IMR-90 (cell line): ENCODE data around the gene ITPR2. TPM values are rescaled to one million over a fixed set of nuclear protein-coding genes. Genes with fewer than 3 reads are reported as not detected.

Experiments used
- ATAC-seq: fragments of 200-7000 bp; cut with Tn5 transposase; 2 replicates; pipeline ENCODE4 v1.9.1; 2020; ENCODE audit warnings: low read depth, mild to moderate bottlenecking, moderate library complexity
- BruUV-seq: library from RNA; stranded (reverse); fragments of 400-500 nt; replicated peaks from 2 replicates; lab custom pipeline; 2021; lab: Mats Ljungman, UMichigan
- CTCF ChIA-PET: fragments of 300-600 bp; formaldehyde crosslinking; extraction: SDS; loops from one replicate; lab custom pipeline; 2021; ENCODE audit warnings: antibody characterized with exemption; lab: Yijun Ruan, JAX
- POLR2A ChIA-PET: fragments of 300-600 bp; sonication (Branson Sonifier 250); formaldehyde crosslinking; loops from one replicate; lab custom pipeline; 2022; ENCODE audit warnings: antibody characterized with exemption; ENCODE audit not compliant: unreplicated experiment; lab: Charles Lee
- DNase-seq: peaks from one replicate; pipeline ENCODE4 v3.0.0; 2013
- H2AFZ ChIP-seq: replicated peaks from 2 replicates; pipeline ENCODE3; 2013; ENCODE audit warnings: low read length, mild to moderate bottlenecking; ENCODE audit not compliant: poor library complexity
- H2AK5ac ChIP-seq: 2 replicates; pipeline ENCODE4 v1.6.1; 2013; ENCODE audit warnings: low read depth, low read length, inconsistent platforms
- H2AK9ac ChIP-seq: replicated peaks from 2 replicates; pipeline ENCODE3; 2013; ENCODE audit warnings: mild to moderate bottlenecking, low read depth, low read length, moderate library complexity; ENCODE audit not compliant: poor library complexity
- H2BK120ac ChIP-seq: 2 replicates; pipeline ENCODE4 v1.6.1; 2013; ENCODE audit warnings: low read depth, low read length, inconsistent platforms
- H2BK15ac ChIP-seq: 3 replicates; pipeline ENCODE4 v1.6.1; 2013; ENCODE audit warnings: low read depth, low read length, inconsistent platforms
- H2BK20ac ChIP-seq: 2 replicates; pipeline ENCODE4 v1.6.1; 2013; ENCODE audit warnings: low read depth, mild to moderate bottlenecking, inconsistent platforms, low read length, moderate library complexity
- H2BK5ac ChIP-seq: 2 replicates; pipeline ENCODE4 v1.6.1; 2013; ENCODE audit warnings: mild to moderate bottlenecking, low read depth, low read length, inconsistent platforms; ENCODE audit not compliant: poor library complexity, severe bottlenecking
- H3K14ac ChIP-seq: replicated peaks from 2 replicates; pipeline ENCODE4 v1.6.1; 2013; ENCODE audit warnings: low read depth, low read length, inconsistent platforms
- H3K18ac ChIP-seq: 2 replicates; pipeline ENCODE4 v1.6.1; 2013; ENCODE audit warnings: low read depth, low read length, control low read depth
- H3K23ac ChIP-seq: 2 replicates; pipeline ENCODE4 v1.6.1; 2013; ENCODE audit warnings: low read depth, low read length, inconsistent platforms
- H3K27ac ChIP-seq: 2 replicates; pipeline ENCODE4 v1.5.1; 2013; ENCODE audit warnings: mild to moderate bottlenecking, control low read depth, low read length; ENCODE audit not compliant: insufficient read depth
- H3K27me3 ChIP-seq: 2 replicates; pipeline ENCODE4 v1.6.1; 2013; ENCODE audit warnings: low read length; ENCODE audit not compliant: control insufficient read depth, insufficient read depth
- H3K36me3 ChIP-seq: 2 replicates; pipeline ENCODE4 v1.6.1; 2013; ENCODE audit warnings: low read length, mixed read lengths; ENCODE audit not compliant: control insufficient read depth, insufficient read depth
- H3K4ac ChIP-seq: 2 replicates; pipeline ENCODE4 v1.6.1; 2013; ENCODE audit warnings: low read depth, low read length, inconsistent platforms
- H3K4me1 ChIP-seq: 2 replicates; pipeline ENCODE4 v1.6.1; 2013; ENCODE audit warnings: low read length, mixed read lengths; ENCODE audit not compliant: control insufficient read depth, insufficient read depth
- H3K4me2 ChIP-seq: 2 replicates; pipeline ENCODE4 v1.6.1; 2013; ENCODE audit warnings: low read depth, mild to moderate bottlenecking, control low read depth, low read length, moderate library complexity
- H3K4me3 ChIP-seq: 2 replicates; pipeline ENCODE4 v1.5.1; 2013; ENCODE audit warnings: low read depth, mild to moderate bottlenecking, control low read depth, low read length, moderate library complexity; ENCODE audit not compliant: insufficient read depth
- H3K56ac ChIP-seq: 2 replicates; pipeline ENCODE4 v1.6.1; 2013; ENCODE audit warnings: low read length, inconsistent platforms; ENCODE audit not compliant: insufficient read depth; ENCODE audit errors: extremely low read depth
- H3K79me1 ChIP-seq, 2 experiments: 2 replicates each; pipeline ENCODE4 v1.6.1; 2013; ENCODE audit warnings: low read length in 2 of 2, inconsistent platforms in 1 of 2, low read depth in 1 of 2
- H3K9ac ChIP-seq: 2 replicates; pipeline ENCODE4 v1.6.1; 2013; ENCODE audit warnings: low read depth, low read length, control low read depth
- H3K9me1 ChIP-seq: 2 replicates; pipeline ENCODE4 v1.6.1; 2013; ENCODE audit warnings: low read length, inconsistent platforms; ENCODE audit not compliant: insufficient read depth
- H3K9me3 ChIP-seq: 2 replicates; pipeline ENCODE4 v1.6.1; 2013; ENCODE audit warnings: low read length; ENCODE audit not compliant: control insufficient read depth, insufficient read depth
- H4K20me1 ChIP-seq: 2 replicates; pipeline ENCODE4 v1.6.1; 2013; ENCODE audit warnings: low read length, inconsistent platforms; ENCODE audit not compliant: insufficient read depth
- H4K5ac ChIP-seq: 2 replicates; pipeline ENCODE4 v1.6.1; 2013; ENCODE audit warnings: mild to moderate bottlenecking, low read depth, low read length, control low read depth
- H4K8ac ChIP-seq, 2 experiments: 2 replicates each; pipeline ENCODE4 v1.6.1; 2013; ENCODE audit warnings: low read depth in 2 of 2, low read length in 2 of 2, control low read depth in 1 of 2, inconsistent platforms in 1 of 2
- H4K91ac ChIP-seq: 2 replicates; pipeline ENCODE4 v1.6.1; 2013; ENCODE audit warnings: low read depth, low read length, inconsistent platforms; ENCODE audit not compliant: insufficient read depth
- CHD1 ChIP-seq: IDR thresholded peaks from 2 replicates; pipeline ENCODE4 v1.6.1; 2012; ENCODE audit warnings: low read depth, low read length, improper control_type of control experiment
- MAZ ChIP-seq: IDR thresholded peaks from 2 replicates; pipeline ENCODE4 v1.6.1; 2012; ENCODE audit warnings: low read depth, mild to moderate bottlenecking, low read length, improper control_type of control experiment, moderate library complexity, borderline replicate concordance
- RAD21 ChIP-seq: IDR thresholded peaks from 2 replicates; pipeline ENCODE4 v1.6.1; 2012; ENCODE audit warnings: low read length, improper control_type of control experiment
- WGBS, 2 experiments: methylation state at CpG; one replicate each; pipeline versions ENCODE4 v1.1.5 to v1.1.7; 2013; ENCODE audit warnings: missing lambda C conversion rate in 2 of 2; ENCODE audit not compliant: insufficient read length in 1 of 2; ENCODE audit errors: extremely low coverage in 2 of 2; 5-methylcytosine and 5-hydroxymethylcytosine counted together
- dilution Hi-C: fragments of 300-500 bp; cut with HindIII; formaldehyde crosslinking; loops from one replicate; pipeline ENCODE4 v1.14.3; 2018; ENCODE audit warnings: low sequenced_read_pairs; ENCODE audit not compliant: unreplicated experiment
- in situ Hi-C: fragments of 300-500 bp; cut with MboI; formaldehyde crosslinking; loops from 3 replicates; pipeline ENCODE4 v1.14.3; 2019; ENCODE audit warnings: low sequenced_read_pairs, inconsistent platforms, mixed read lengths
- intact Hi-C: fragments of 100-400 bp; cut with micrococcal nuclease; formaldehyde crosslinking; loops from 2 replicates; pipeline ENCODE4 v1.10.0; 2022
- polyA plus RNA-seq, 3 experiments: library from polyadenylated mRNA; depleted of rRNA; stranded (reverse); fragments of >200 nt; gene quantifications; 2 replicates each; pipeline ENCODE4 v1.2.3, GENCODE V29; 2012; ENCODE audit warnings: low replicate concordance in 1 of 3
- total RNA-seq: library from RNA; depleted of rRNA; stranded (reverse); fragments of >200 nt; gene quantifications from 2 replicates; pipeline ENCODE4 v1.2.3, GENCODE V29; 2012
- TF ChIP-seq, protein P1 (sequence below): fragments of 150-350 bp; IDR thresholded peaks from 2 replicates; pipeline ENCODE4 v1.6.1; 2017; ENCODE audit warnings: mild to moderate bottlenecking, antibody characterized with exemption, low read length, low read depth
- TF ChIP-seq, protein P2 (sequence below): fragments of 150-350 bp; IDR thresholded peaks from 2 replicates; pipeline ENCODE4 v1.6.1; 2016; ENCODE audit warnings: low read depth, mild to moderate bottlenecking, low read length, moderate library complexity, borderline replicate concordance

The ITPR2 gene
- total and polyA plus RNA-seq, 2 of the 4 experiments (the other 2 are of a cell fraction), result 1.2 to 9.0 TPM

DNA sequence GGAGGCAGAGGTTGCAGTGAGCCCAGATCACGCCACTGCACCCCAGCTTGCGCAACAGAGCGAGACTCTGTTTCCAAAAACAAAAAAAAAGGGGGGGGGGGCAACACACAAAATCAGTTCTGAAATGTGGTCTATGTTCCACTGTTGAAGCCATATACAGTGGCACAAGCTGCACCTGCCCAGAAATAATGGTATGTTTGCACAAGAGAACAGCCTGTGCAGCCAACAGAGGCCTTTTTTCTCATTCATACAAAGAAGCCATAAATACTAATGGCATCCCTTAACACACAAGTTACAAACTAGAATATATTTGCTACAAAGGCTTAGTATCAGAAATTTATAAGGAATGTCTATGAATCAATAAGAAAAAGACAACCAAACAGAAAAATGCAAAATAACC, 37.1 kb downstream of the ITPR2 start:
- DNase-seq (no peak), ATAC-seq (no peak)
- H2BK120ac ChIP-seq, result no peak overlapping the region
- no peak overlapping the region for H2BK15ac ChIP-seq
- 100% methylated on average over 3 of the region's 3 CpGs; no CpG with 5 or more reads in 1 of the 2 experiments for WGBS, 2 experiments
- H3K27me3 ChIP-seq, result no peaks in the 10 kb centered on the region
- no peak overlapping the region for H4K5ac ChIP-seq
- H4K20me1 ChIP-seq, result no peaks in the 10 kb centered on the region
- intact Hi-C loops, result no loop called here
- TF ChIP-seq, protein P1, sequence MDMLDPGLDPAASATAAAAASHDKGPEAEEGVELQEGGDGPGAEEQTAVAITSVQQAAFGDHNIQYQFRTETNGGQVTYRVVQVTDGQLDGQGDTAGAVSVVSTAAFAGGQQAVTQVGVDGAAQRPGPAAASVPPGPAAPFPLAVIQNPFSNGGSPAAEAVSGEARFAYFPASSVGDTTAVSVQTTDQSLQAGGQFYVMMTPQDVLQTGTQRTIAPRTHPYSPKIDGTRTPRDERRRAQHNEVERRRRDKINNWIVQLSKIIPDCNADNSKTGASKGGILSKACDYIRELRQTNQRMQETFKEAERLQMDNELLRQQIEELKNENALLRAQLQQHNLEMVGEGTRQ, result no peak
- TF ChIP-seq, protein P2, sequence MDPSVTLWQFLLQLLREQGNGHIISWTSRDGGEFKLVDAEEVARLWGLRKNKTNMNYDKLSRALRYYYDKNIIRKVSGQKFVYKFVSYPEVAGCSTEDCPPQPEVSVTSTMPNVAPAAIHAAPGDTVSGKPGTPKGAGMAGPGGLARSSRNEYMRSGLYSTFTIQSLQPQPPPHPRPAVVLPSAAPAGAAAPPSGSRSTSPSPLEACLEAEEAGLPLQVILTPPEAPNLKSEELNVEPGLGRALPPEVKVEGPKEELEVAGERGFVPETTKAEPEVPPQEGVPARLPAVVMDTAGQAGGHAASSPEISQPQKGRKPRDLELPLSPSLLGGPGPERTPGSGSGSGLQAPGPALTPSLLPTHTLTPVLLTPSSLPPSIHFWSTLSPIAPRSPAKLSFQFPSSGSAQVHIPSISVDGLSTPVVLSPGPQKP, result no peak
- TF ChIP-seq RAD21 (no peak), CHD1 (no peak), MAZ (no peak)
- H3K23ac ChIP-seq, result no peak overlapping the region
- H3K4me2 ChIP-seq, result no peak overlapping the region
- no peak overlapping the region for H3K18ac ChIP-seq
- no peak overlapping the region for H2AK5ac ChIP-seq
- dilution Hi-C loops, result no loop called here
- no peak overlapping the region for H2AK9ac ChIP-seq
- no peak overlapping the region for H3K27ac ChIP-seq
- POLR2A ChIA-PET, result no interaction called here
- no peak overlapping the region for H3K4ac ChIP-seq
- peaks cover 3% of the 10 kb centered on the region; the same call in 1 of the 2 replicates for H3K4me1 ChIP-seq
- H2BK5ac ChIP-seq, result no peak overlapping the region
- no peak overlapping the region for H3K56ac ChIP-seq
- no peak overlapping the region for H3K4me3 ChIP-seq
- H3K9me3 ChIP-seq, result no peaks in the 10 kb centered on the region
- no peak overlapping the region for H4K8ac ChIP-seq
- no peak overlapping the region for H4K91ac ChIP-seq
- no peak overlapping the region for H2AFZ ChIP-seq
- CTCF ChIA-PET, result no interaction called here
- no peak overlapping the region for H3K14ac ChIP-seq
- H3K9me1 ChIP-seq, result no peaks in the 10 kb centered on the region
- no peaks in the 10 kb centered on the region for H3K36me3 ChIP-seq
- in situ Hi-C loops, result no loop called here
- BruUV-seq, result no TSS peak
- no peaks in the 10 kb centered on the region for H3K79me1 ChIP-seq
- H3K9ac ChIP-seq, result no peak overlapping the region
- no peak overlapping the region for H2BK20ac ChIP-seq
